Raji (cell line): ENCODE results near the gene EFNB3.

ENCODE experiments used
- POLR2A ChIP-seq: IDR thresholded peaks from 2 replicates; pipeline ENCODE4 v1.6.1; 2011; ENCODE audit warnings: low read depth, low read length, control low read depth; ENCODE audit not compliant: insufficient read depth

Gene EFNB3

DNA sequence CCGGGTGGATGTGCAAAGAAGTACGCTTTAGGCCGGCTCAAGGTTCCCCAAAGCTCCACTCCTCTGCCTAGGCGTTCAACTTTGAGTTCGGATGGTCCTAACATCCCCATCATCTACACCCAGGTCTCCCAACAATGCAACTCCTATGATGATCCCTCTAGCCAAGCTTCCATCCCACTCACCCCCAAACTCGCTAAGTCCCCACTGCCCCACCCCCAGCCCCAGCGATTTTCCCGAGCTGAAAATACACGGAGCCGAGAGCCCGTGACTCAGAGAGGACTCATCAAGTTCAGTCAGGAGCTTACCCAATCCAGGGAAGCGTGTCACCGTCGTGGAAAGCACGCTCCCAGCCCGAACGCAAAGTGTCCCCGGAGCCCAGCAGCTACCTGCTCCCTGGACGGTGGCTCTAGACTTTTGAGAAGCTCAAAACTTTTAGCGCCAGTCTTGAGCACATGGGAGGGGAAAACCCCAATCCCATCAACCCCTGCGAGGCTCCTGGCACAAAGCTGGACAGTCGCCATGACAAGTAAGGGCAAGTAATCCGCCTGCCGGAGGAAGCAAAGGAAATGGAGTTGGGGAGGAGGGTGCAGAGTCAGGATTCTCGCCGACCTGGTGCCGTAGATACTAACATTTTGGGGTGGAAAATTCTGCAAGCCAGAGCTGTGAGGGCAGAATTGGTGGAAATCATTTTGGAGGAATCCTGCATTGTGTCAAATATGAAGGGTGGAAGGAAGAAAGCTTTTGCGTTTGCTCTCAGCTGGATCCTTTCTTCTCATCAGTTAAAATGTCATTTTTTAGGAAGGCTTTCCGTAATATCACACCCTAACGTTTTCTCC is 17.7 kb upstream of the EFNB3 start, which contains the start of gene TP53:
TP53 (minus strand) TSS at position 419 of the 836 bp plus-strand sequence. CDS start 10,896 bp downstream, outside the sequence.
- peak; percentile 97 for TF ChIP-seq POLR2A

DNA sequence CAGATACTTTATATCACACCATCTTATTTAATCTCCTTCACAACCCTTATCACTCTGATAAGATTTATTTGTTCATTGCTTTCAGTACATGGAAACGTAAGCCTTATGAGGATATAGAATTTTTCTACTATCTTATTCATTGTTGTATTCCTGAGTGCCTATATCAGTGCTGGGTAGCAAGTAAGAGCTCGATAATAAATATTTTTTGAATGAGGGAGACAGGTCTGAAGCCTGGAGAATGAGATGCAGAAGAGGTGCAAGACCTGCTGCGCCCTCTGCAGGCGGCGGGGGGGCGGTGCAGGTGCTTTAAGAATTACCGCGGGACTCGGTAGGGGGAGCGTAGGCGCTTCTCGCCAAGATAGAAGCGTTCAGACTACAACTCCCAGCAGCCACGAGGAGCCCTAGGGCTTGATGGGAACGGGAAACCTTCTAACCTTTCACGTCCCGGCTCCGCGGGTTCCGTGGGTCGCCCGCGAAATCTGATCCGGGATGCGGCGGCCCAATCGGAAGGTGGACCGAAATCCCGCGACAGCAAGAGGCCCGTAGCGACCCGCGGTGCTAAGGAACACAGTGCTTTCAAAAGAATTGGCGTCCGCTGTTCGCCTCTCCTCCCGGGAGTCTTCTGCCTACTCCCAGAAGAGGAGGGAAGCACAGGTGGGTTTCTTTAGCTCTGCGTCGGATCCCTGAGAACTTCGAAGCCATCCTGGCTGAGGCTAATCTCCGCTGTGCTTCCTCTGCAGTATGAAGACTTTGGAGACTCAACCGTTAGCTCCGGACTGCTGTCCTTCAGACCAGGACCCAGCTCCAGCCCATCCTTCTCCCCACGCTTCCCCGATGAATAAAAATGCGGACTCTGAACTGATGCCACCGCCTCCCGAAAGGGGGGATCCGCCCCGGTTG is 16.8 kb upstream of the EFNB3 start, which contains the start of gene WRAP53:
WRAP53 (plus strand) TSS at position 570 of the 900 bp plus-strand sequence; CDS start at position 742, 172 bp downstream.
- TF ChIP-seq POLR2A = peak; percentile 75

GRCh38 chr17:7688808-7689316 is 16.1 kb upstream of the EFNB3 start:
- no peak for TF ChIP-seq POLR2A

DNA sequence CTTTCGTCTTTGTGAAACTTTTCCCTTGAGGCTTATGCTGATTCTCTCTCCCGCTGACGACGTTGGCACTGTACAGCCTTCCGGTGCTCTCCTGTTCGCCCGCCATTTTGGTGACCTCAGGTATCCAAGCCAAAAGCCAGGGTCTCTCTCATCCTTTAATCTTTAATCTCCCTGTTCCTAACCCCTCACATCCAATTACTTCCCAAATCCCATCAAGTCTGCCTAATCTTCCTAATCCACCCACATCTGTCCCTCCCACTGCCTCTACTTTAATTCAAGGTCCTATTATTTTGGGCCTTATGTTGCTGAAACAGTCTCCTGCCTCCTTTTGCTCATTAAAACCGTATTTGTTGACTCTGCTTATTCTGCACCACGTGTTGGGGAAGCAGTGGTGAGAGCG is 9.4 kb upstream of the EFNB3 start:
- TF ChIP-seq POLR2A = no peak

- TF ChIP-seq POLR2A = no peak
Measured at GRCh38 chr17:7697828-7698588, 7.0 kb upstream of the EFNB3 start.

DNA sequence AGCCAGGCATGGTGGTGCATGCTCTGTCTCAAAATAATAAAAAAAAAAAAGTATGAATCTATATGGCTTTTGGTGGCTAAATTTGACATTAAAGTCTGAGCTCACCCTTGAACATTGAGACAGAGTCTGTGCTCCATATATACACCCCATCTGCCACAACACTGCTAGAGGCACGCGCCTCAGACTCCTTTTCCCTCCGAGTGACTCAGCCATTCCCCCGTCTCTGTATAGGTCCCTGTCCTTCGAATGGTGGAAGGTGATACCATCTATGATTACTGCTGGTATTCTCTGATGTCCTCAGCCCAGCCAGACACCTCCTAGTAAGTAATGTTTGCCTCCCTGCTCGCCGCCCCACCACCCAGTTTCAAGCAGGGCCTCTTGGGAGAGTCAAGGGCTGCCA is 4.5 kb upstream of the EFNB3 start:
- TF ChIP-seq POLR2A = no peak

GRCh38 chr17:7701681-7702080 is 3.3 kb upstream of the EFNB3 start:
- no peak for TF ChIP-seq POLR2A

DNA sequence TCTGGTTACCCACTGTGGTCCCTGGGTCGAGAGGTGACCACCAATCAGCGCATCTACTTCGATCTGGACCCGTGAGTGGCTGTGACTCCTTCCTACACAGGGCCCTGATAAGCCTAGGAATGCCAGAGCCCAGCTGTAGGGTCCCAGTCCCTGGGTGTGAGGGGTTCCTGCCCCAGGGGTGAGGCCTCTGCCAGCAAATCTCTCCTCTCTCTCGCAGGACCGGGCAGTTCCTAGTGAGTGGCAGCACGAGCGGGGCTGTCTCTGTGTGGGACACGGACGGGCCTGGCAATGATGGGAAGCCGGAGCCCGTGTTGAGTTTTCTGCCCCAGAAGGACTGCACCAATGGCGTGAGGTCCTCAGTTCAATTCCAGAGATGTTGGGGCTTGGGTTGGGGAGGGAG is 2.2 kb upstream of the EFNB3 start:
- no peak for TF ChIP-seq POLR2A

DNA sequence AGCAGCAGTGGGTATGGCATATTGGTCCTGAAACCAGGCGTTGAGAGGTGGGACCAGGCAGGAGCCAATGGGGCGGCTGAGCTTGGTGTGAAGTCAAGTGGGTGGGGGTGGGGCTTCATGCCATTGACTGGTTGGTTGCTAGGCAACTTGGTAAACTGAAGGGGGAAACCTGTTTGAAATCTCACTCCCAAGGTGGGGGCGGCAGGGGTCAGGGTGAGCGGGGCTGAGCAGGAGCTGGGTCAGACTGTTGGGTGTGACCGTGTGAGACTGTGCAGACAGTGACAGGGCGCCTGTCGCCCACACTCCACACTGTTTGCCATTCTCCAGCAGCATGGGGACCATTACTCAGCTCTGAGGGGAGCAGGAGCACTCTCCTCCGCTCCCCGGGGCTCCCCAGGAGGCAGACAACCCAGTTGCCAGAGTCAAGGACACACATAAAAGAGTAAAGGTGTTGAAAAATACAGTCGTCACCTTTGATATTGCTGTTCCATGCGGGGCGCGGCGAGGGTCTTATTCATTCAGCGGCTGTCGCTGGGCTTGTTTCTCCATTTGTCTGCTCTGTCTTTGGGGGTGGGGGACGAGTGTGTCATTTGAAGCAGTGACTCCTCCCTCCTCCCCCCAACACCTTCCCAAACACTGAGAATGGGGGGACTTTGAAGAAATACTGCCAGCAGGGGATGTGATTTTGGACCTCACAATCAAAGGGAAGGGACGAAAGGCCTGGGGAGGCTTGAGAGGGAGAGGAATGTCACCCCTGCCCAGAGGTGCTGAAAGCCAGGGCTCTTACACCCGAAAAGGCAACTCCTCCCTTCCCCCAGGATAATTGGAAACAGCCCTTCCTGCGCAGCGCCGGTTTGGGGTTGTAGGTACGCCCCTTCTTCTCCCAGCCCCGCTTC is 1.2 kb upstream of the EFNB3 start:
- TF ChIP-seq POLR2A = no peak

DNA sequence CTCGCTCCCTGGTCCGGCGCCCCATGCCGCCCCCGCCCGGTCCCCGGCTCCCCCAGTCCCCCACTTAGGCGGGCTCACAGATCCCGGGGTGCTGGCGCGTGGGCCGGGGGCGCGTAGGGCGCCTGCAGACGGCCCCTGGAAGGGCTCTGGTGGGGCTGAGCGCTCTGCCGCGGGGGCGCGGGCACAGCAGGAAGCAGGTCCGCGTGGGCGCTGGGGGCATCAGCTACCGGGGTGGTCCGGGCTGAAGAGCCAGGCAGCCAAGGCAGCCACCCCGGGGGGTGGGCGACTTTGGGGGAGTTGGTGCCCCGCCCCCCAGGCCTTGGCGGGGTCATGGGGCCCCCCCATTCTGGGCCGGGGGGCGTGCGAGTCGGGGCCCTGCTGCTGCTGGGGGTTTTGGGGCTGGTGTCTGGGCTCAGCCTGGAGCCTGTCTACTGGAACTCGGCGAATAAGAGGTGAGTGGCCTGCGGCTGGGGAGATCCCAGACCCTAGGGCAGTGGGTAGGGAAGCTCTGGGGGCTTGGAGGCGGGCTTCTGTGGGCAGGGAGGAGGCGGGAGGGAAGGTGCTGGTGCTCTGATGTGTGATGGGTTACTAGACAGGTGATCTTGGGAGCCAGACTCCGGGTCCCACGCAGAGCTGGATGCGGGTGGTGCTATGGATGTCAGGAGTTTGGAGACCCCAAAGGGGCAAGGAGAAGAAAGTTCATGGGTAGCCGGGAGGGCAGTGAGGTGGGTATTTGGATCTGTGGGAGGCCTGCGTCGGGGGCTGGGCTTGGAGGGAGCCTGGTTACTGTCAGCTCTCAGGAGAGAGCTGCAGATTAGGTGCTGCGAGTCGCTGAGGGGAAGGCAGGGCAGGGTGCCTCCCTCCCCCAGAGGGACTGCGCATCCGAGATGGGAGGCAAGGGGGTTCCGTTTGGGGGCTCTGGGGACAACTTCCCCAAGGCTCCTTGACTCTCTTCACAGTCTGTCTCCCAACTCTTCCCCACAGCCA is 560 bp downstream of the EFNB3 start:
- TF ChIP-seq POLR2A = no peak

DNA sequence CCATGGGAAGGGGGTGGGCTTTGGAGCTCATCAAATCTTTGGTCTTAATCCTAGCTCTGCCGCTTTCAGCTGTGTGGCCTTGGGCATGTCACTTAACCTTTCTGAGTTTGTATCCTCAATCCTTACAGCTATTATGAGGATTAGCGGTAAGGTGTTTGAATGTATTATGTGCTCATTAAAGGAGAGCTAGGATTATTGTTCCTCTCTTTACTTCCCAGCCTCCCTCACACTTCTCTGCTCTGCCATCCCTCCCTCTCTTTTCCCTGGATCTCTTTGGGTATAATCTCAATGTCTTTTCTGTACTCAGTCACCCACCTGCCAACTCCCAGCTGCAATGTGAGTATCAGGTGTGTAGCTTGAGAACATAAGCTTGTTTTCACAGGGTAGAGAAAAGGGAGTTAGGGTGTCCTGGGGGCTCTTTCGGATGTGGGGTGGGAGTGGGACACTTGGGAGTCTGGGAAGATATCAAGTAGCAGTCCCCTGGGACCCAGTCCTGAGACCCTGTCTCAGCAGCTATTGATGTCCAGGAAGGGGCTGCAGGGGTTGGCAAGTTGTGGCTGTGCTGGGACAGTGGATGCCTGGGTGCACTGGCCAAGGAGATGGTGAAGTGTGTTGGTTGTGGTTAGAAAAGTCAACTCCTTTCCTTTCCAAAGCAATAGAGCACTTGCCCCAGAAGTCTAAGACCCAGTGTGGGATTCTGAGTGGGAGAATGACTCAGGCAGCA is 1.8 kb downstream of the EFNB3 start:
- no peak for TF ChIP-seq POLR2A

DNA sequence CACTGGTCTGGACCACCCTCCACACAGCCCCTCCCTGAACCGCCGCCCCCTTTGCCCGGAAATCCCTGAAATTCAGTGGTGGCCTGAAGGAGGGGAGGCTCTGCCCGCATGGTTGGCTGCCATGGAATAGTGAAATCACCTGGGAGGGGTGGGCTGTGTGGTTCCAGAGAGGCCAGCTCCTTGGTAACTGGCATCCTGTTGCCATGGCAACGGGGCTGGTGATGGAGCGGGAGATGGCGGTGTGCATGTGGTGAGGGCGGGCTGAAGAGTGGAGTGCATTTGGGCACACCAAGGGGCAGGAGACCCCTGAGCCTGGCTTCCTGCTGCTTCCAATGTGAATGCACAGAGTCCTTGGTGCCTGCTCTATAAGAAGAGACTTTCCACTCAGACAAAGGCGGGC is 2.4 kb downstream of the EFNB3 start:
- no peak for TF ChIP-seq POLR2A
